ENCODE data around the gene B3GALT2.

DNA sequence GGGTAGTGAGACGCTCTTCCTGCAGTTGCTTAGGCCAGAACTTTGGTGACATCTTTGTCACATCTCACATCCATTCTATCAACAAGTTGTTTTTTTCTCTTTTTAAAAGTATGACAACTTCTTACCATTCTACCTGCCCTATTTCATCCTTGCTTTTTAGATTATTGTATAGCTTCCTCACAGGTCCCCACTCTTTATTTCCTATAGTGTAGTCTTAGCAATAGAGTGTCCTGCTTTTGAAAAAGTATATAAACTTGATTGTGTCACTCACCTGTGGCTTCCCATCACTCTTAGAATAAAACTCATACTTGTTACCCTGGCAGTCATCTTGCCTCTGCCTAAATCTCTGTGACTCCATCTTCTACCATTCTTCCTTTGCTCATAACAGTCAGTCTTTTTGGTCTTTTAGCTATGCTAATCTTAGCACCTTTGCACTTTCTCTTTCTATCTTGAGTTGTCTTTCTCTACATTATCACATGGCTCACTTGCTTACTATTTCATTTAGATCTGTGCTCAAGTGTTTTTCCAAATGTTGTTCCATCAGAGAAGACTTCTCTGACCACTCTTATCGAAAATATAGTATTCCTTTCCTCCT, 55.0 kb downstream of the B3GALT2 start:
- TF ChIP-seq, protein P1, sequence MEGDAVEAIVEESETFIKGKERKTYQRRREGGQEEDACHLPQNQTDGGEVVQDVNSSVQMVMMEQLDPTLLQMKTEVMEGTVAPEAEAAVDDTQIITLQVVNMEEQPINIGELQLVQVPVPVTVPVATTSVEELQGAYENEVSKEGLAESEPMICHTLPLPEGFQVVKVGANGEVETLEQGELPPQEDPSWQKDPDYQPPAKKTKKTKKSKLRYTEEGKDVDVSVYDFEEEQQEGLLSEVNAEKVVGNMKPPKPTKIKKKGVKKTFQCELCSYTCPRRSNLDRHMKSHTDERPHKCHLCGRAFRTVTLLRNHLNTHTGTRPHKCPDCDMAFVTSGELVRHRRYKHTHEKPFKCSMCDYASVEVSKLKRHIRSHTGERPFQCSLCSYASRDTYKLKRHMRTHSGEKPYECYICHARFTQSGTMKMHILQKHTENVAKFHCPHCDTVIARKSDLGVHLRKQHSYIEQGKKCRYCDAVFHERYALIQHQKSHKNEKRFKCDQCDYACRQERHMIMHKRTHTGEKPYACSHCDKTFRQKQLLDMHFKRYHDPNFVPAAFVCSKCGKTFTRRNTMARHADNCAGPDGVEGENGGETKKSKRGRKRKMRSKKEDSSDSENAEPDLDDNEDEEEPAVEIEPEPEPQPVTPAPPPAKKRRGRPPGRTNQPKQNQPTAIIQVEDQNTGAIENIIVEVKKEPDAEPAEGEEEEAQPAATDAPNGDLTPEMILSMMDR (IDR thresholded peaks at IDR 0.05): no peak
- no peak for TF ChIP-seq ZFX (IDR thresholded peaks at IDR 0.05; ENCODE audit: borderline replicate concordance)

Measured in 22Rv1 (cell line).